Transverse colon (tissue), 4 donors: ENCODE measurements around the gene SCGB3A2. TPM values are rescaled to one million over a fixed set of nuclear protein-coding genes. Genes with fewer than 3 reads are reported as not detected.

Experiments
- DNase-seq: peaks from one replicate; pipeline ENCODE4 v3.0.0-alpha.2; 2019
- H3K27ac ChIP-seq, 4 donors: fragments of 200-600 bp; sonication (generic); 2 replicates each; pipeline ENCODE4 v1.5.1; 2016 to 2018; ENCODE audit warnings: inconsistent platforms in 4 of 4
- H3K27me3 ChIP-seq: fragments of 200-600 bp; sonication (generic); 2 replicates; pipeline ENCODE4 v1.5.1; 2017; ENCODE audit warnings: inconsistent platforms
- H3K36me3 ChIP-seq, 4 donors: fragments of 200-600 bp; sonication (generic); 2 replicates each; pipeline ENCODE4 v1.5.1; 2017 to 2019; ENCODE audit warnings: inconsistent platforms in 4 of 4
- H3K4me1 ChIP-seq, 4 donors: fragments of 200-600 bp; sonication (generic); 2 replicates each; pipeline ENCODE4 v1.5.1; 2017 to 2020; ENCODE audit warnings: inconsistent platforms in 4 of 4
- H3K4me3 ChIP-seq, 4 donors: fragments of 200-600 bp; sonication (generic); 1 replicate in 1 of 4; 2 replicates in 3 of 4; pipeline versions ENCODE4 v1.5.1 to v1.6.1; 2017 to 2019; ENCODE audit warnings: inconsistent platforms in 4 of 4
- H3K9me3 ChIP-seq, 2 donors: fragments of 200-600 bp; sonication (generic); 2 replicates each; pipeline ENCODE4 v1.5.1; 2017 to 2019; ENCODE audit warnings: inconsistent platforms in 2 of 2
- EP300 ChIP-seq: sonication (generic); formaldehyde crosslinking; IDR thresholded peaks from one replicate; pipeline ENCODE4 v1.6.1; 2017; ENCODE audit warnings: antibody characterized with exemption, low read depth
- POLR2A ChIP-seq: fragments of 450-650 bp; IDR thresholded peaks from one replicate; pipeline ENCODE4 v1.6.1; 2016; ENCODE audit warnings: antibody characterized with exemption, mild to moderate bottlenecking, moderate library complexity
- POLR2AphosphoS5 ChIP-seq, 3 donors: sonication (generic); formaldehyde crosslinking; IDR thresholded peaks; one replicate each; pipeline ENCODE4 v1.6.1; 2016; ENCODE audit warnings: antibody characterized with exemption in 3 of 3
- WGBS, 2 donors: methylation state at CpG; one replicate each; pipeline ENCODE4 v1.1.5; 2018; ENCODE audit warnings: low coverage in 1 of 2; 5-methylcytosine and 5-hydroxymethylcytosine counted together
- in situ Hi-C, 4 donors: fragments of 200-750 bp; cut with MboI; loops; one replicate each; pipeline versions ENCODE4 v1.15.0 to v1.15.1; 2017; ENCODE audit warnings: low sequenced_read_pairs in 3 of 4, low pct_ligation_motif_present in 1 of 4, low pct_unique_long_range_greater_than_20kb in 1 of 4
- intact Hi-C: fragments of 100-400 bp; cut with DNase I; formaldehyde crosslinking; loops from one replicate; pipeline ENCODE4 v1.15.1; 2023; ENCODE audit warnings: low total_unique reads
- total RNA-seq, 4 donors: library from RNA; depleted of rRNA; stranded (reverse); fragments of >200 nt; gene quantifications; one replicate each; pipeline ENCODE4 v1.1.0, GENCODE V29; 2016
- TF ChIP-seq, protein P1 (sequence below), 5 experiments: fragments of 200-600 bp in 3 of 5; fragments of 450-650 bp in 2 of 5; sonication (generic) in 3 of 5; IDR thresholded peaks; 1 replicate in 2 of 5; 2 replicates in 3 of 5; pipeline ENCODE4 v1.5.1; 2016 to 2017; ENCODE audit warnings: antibody characterized with exemption in 5 of 5, inconsistent platforms in 3 of 5, mild to moderate bottlenecking in 2 of 5, moderate library complexity in 1 of 5

Gene SCGB3A2
- total RNA-seq, 4 donors from 2014 or later = not detected

DNA sequence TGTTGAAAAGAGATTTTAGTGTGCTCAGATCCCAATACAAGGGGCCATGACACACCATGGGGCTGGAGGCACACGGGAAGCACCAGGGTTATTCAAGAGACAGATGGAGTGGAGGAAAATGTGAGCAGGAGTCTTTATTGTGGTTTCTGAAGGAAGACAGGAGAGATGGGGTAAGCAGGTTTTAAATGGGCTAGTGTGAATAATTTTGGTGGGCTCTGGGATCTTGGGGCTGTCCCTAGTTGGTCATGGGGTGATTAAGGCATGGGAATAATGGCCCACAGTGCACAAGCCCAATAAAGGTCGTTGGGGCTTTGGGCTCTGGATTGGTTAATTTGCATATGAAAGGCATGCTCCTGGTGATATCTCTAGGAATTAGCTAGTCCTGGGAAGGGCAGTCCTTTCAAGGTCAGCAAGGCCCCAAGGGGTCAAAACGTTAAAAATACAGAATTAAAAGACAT, 3.6 kb upstream of the SCGB3A2 start:
- intact Hi-C loops = no loop called here
- H3K27ac ChIP-seq = no peak overlapping the region
- DNase-seq = no peak
- 46 to 47% methylated on average over 3 of the region's 3 CpGs for WGBS, 2 donors
- H3K9me3 ChIP-seq = no peaks in the 10 kb centered on the region
- no peaks in the 10 kb centered on the region for H3K4me1 ChIP-seq
- in situ Hi-C loops = loop anchor here in 2 of 4 donors (25.0 kb wide), 1 partner anchor 237 kb away; no protein-coding TSS in a partner anchor
- no peak overlapping the region for H3K4me3 ChIP-seq
- no peaks in the 10 kb centered on the region for H3K27me3 ChIP-seq
- TF ChIP-seq, protein P1, sequence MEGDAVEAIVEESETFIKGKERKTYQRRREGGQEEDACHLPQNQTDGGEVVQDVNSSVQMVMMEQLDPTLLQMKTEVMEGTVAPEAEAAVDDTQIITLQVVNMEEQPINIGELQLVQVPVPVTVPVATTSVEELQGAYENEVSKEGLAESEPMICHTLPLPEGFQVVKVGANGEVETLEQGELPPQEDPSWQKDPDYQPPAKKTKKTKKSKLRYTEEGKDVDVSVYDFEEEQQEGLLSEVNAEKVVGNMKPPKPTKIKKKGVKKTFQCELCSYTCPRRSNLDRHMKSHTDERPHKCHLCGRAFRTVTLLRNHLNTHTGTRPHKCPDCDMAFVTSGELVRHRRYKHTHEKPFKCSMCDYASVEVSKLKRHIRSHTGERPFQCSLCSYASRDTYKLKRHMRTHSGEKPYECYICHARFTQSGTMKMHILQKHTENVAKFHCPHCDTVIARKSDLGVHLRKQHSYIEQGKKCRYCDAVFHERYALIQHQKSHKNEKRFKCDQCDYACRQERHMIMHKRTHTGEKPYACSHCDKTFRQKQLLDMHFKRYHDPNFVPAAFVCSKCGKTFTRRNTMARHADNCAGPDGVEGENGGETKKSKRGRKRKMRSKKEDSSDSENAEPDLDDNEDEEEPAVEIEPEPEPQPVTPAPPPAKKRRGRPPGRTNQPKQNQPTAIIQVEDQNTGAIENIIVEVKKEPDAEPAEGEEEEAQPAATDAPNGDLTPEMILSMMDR (IDR thresholded peaks at IDR 0.05) = no peak
- TF ChIP-seq EP300 (no peak), POLR2AphosphoS5 (IDR thresholded peaks at IDR 0.05) (no peak), POLR2A (no peak)
- no peaks in the 10 kb centered on the region for H3K36me3 ChIP-seq

DNA sequence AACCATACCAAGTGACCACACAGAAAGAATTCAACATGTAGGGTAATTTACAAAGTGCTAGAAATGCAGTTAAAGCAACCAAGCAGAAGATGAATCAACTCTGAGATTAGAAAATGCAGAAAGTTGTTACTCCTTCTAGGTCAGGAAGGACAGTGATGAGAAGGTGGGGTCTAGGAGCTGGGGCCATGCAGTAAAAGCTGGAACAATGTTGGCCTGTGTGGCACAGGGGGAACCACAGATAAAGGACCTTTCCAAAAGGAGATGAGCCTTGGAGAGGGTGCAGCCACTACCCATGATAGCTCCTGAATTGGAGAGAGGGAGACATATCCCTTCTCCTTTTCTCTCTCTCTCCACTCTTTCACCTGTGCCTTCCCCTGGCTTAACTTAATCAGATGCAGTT, 2.4 kb upstream of the SCGB3A2 start:
- DNase-seq = no peak
- intact Hi-C loops (no loop called here), in situ Hi-C loops (no loop called here)
- Histone ChIP-seq H3K27ac (no peak overlapping the region), H3K4me1 (no peaks in the 10 kb centered on the region), H3K9me3 (no peaks in the 10 kb centered on the region), H3K4me3 (no peak overlapping the region), H3K36me3 (no peaks in the 10 kb centered on the region), H3K27me3 (no peaks in the 10 kb centered on the region)
- no peak for TF ChIP-seq POLR2AphosphoS5 (IDR thresholded peaks at IDR 0.05)
- TF ChIP-seq, protein P1 (IDR thresholded peaks at IDR 0.05) = no peak
- no peak for TF ChIP-seq EP300
- TF ChIP-seq POLR2A = no peak

DNA sequence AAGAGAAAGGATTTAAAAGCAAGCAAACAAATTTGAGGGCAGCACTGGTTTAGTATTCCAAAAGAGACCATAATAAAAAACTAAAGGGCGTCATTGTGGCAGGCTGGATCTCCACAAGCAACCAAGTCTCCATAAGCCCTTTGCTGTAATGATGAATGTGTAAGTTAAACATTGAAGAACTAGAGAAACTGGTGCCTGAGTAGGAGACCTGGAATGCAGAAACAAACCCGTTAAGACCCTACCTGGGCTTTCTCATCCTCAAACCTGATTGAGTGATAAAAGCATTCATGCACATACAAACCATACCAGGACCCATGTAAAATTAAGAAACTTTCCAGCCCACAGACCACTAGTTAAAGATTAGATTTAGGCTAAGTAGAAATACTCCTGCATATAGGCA, 1.9 kb upstream of the SCGB3A2 start:
- no peaks in the 10 kb centered on the region for H3K4me1 ChIP-seq
- no peaks in the 10 kb centered on the region for H3K27me3 ChIP-seq
- H3K27ac ChIP-seq = no peak overlapping the region
- DNase-seq = no peak
- intact Hi-C loops (no loop called here), in situ Hi-C loops (no loop called here)
- TF ChIP-seq EP300 (no peak), POLR2AphosphoS5 (IDR thresholded peaks at IDR 0.05) (no peak), POLR2A (no peak)
- TF ChIP-seq, protein P1 (IDR thresholded peaks at IDR 0.05) = no peak
- WGBS, 2 donors = 50 to 58% methylated on average over 2 of the region's 2 CpGs
- H3K9me3 ChIP-seq = no peaks in the 10 kb centered on the region
- H3K36me3 ChIP-seq = no peaks in the 10 kb centered on the region
- no peak overlapping the region for H3K4me3 ChIP-seq

DNA sequence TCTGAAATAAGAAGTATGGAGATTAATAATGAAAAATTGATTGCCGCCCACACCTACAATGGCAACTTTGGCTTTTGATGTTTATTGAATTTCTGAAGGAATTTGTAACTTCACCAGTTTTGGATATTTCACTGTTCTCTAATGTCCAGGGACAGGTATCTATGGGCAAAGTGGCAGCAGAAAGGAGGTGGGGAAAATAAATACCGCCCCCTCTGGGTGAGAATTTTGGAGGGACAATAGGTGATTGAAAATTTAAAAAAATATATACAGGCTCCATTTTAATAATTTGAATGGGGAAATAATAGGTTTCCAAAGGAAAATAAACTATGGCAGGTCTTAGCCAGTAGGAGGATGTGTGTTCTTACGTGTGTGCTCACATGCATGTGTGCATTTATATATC, 1.3 kb downstream of the SCGB3A2 start:
- 88 to 94% methylated on average over 3 of the region's 3 CpGs for WGBS, 2 donors
- H3K4me1 ChIP-seq = no peaks in the 10 kb centered on the region
- H3K9me3 ChIP-seq = no peaks in the 10 kb centered on the region
- H3K27me3 ChIP-seq = no peaks in the 10 kb centered on the region
- no peaks in the 10 kb centered on the region for H3K36me3 ChIP-seq
- in situ Hi-C loops (loop anchor here in 1 of 4 donors (10.0 kb wide), 1 partner anchor 55 kb away; no protein-coding TSS in a partner anchor), intact Hi-C loops (no loop called here)
- no peak overlapping the region for H3K27ac ChIP-seq
- TF ChIP-seq EP300 = no peak
- TF ChIP-seq, protein P1 (IDR thresholded peaks at IDR 0.05) = no peak
- TF ChIP-seq POLR2A = no peak
- no peak for DNase-seq
- no peak overlapping the region for H3K4me3 ChIP-seq
